SK-N-SH (cell line): Measurements from ENCODE around the gene BTBD9. TPM values are rescaled to one million over a fixed set of nuclear protein-coding genes. Genes with fewer than 3 reads are reported as not detected.

Experiments used
- CTCF ChIA-PET: fragments of 300-600, 350-600 bp; formaldehyde crosslinking; extraction: SDS; loops from one replicate; lab custom pipeline; 2021; lab: Yijun Ruan, JAX
- POLR2A ChIA-PET: fragments of 350-600 bp; sonication (Branson Sonifier 250); formaldehyde crosslinking; extraction: SDS; loops from one replicate; lab custom pipeline; 2020; ENCODE audit warnings: antibody characterized with exemption, inconsistent platforms; lab: Yijun Ruan, JAX
- DNase-seq: peaks from one replicate; pipeline ENCODE4 v3.0.0; 2012
- H2AFZ ChIP-seq: fragments of 200-600 bp; sonication (generic); 2 replicates; pipeline ENCODE4 v1.8.1; 2016; ENCODE audit warnings: antibody characterized with exemption, mild to moderate bottlenecking, low read depth
- H3F3A ChIP-seq: fragments of 200-600 bp; sonication (generic); replicated peaks from 2 replicates; pipeline ENCODE3; 2016; ENCODE audit warnings: antibody characterized with exemption, mild to moderate bottlenecking; ENCODE audit not compliant: insufficient read depth
- H3K27ac ChIP-seq, 2 experiments: fragments of 200-500 bp in 1 of 2; fragments of 200-600 bp in 1 of 2; sonication (Bioruptor generic) in 1 of 2; sonication (generic), shearing (Covaris generic) in 1 of 2; 2 replicates each; pipeline versions ENCODE4 v1.5.1 to v1.6.1; 2014 to 2016; ENCODE audit warnings: low read depth in 2 of 2, inconsistent platforms in 1 of 2, low read length in 1 of 2, mild to moderate bottlenecking in 1 of 2, mixed read lengths in 1 of 2
- H3K27me3 ChIP-seq: fragments of 200-600 bp; sonication (generic), shearing (Covaris generic); 2 replicates; pipeline ENCODE4 v1.6.1; 2016; ENCODE audit warnings: mixed run types; ENCODE audit not compliant: insufficient read depth
- H3K36me3 ChIP-seq, 2 experiments: fragments of 200-500 bp in 1 of 2; fragments of 200-600 bp in 1 of 2; sonication (Bioruptor generic) in 1 of 2; sonication (generic) in 1 of 2; replicated peaks in 1 of 2; 2 replicates each; pipeline versions ENCODE3 to v1.5.1; 2014 to 2016; ENCODE audit warnings: low read length in 1 of 2, mild to moderate bottlenecking in 1 of 2; ENCODE audit not compliant: insufficient read depth in 2 of 2, control insufficient read depth in 1 of 2
- H3K4me1 ChIP-seq, 2 experiments: fragments of 200-500 bp in 1 of 2; fragments of 200-600 bp in 1 of 2; sonication (Bioruptor generic) in 1 of 2; sonication (generic), shearing (Covaris generic) in 1 of 2; 2 replicates each; pipeline versions ENCODE4 v1.5.1 to v1.6.1; 2014 to 2016; ENCODE audit warnings: low read depth in 1 of 2, low read length in 1 of 2, mixed run types in 1 of 2; ENCODE audit not compliant: insufficient read depth in 2 of 2, control insufficient read depth in 1 of 2
- H3K4me2 ChIP-seq: fragments of 200-600 bp; sonication (generic), shearing (Covaris generic); 2 replicates; pipeline ENCODE4 v1.6.1; 2017; ENCODE audit warnings: mixed run types
- H3K4me3 ChIP-seq, 2 experiments: fragments of 200-500 bp in 1 of 2; fragments of 200-600 bp in 1 of 2; sonication (Bioruptor generic) in 1 of 2; sonication (generic), shearing (Covaris generic) in 1 of 2; 2 replicates each; pipeline versions ENCODE4 v1.5.1 to v1.8.1; 2014 to 2016; ENCODE audit warnings: low read depth in 2 of 2, inconsistent platforms in 1 of 2, low read length in 1 of 2, mild to moderate bottlenecking in 1 of 2, mixed read lengths in 1 of 2, moderate library complexity in 1 of 2
- H3K79me2 ChIP-seq: fragments of 200-600 bp; sonication (generic); 2 replicates; pipeline ENCODE4 v1.8.1; 2017; ENCODE audit warnings: mild to moderate bottlenecking; ENCODE audit not compliant: insufficient read depth
- H3K9ac ChIP-seq: fragments of 200-600 bp; sonication (generic); 2 replicates; pipeline ENCODE4 v1.6.1; 2017; ENCODE audit warnings: mixed run types
- H3K9me2 ChIP-seq: fragments of 200-600 bp; sonication (generic); 2 replicates; pipeline ENCODE4 v1.6.1; 2017; ENCODE audit warnings: mixed run types
- H3K9me3 ChIP-seq: fragments of 200-600 bp; sonication (generic); 2 replicates; pipeline ENCODE4 v1.6.1; 2017; ENCODE audit warnings: mixed run types, mild to moderate bottlenecking, moderate library complexity
- H4K20me1 ChIP-seq: fragments of 200-600 bp; sonication (generic); 2 replicates; pipeline ENCODE4 v1.6.1; 2017; ENCODE audit warnings: mild to moderate bottlenecking, mixed run types; ENCODE audit not compliant: insufficient read depth
- CHD2 ChIP-seq: fragments of 150-350 bp; IDR thresholded peaks from 2 replicates; pipeline ENCODE4 v1.6.1; 2018; ENCODE audit warnings: low read length; ENCODE audit not compliant: partially characterized antibody
- EP300 ChIP-seq, 2 experiments: IDR thresholded peaks; 2 replicates each; pipeline versions ENCODE4 v1.4.0 to v1.6.1; 2012; ENCODE audit warnings: borderline replicate concordance in 1 of 2, low read depth in 1 of 2, low read length in 1 of 2
- EZH2phosphoT487 ChIP-seq: fragments of 200-600 bp; sonication (generic); IDR thresholded peaks from 2 replicates; pipeline ENCODE4 v1.6.1; 2017; ENCODE audit warnings: low read depth, mixed run types, mild to moderate bottlenecking, antibody characterized with exemption, moderate library complexity, borderline replicate concordance
- FOSL2 ChIP-seq: IDR thresholded peaks from 2 replicates; pipeline ENCODE4 v1.4.0; 2012; ENCODE audit warnings: low read depth, mild to moderate bottlenecking, moderate library complexity, borderline replicate concordance
- FOXJ3 ChIP-seq: sonication (generic); formaldehyde crosslinking; IDR thresholded peaks from 2 replicates; pipeline ENCODE4 v1.5.1; 2020; ENCODE audit warnings: mild to moderate bottlenecking, missing genetic modification reagents
- FOXM1 ChIP-seq: IDR thresholded peaks from 2 replicates; pipeline ENCODE4 v1.4.0; 2012; ENCODE audit warnings: low read depth, mild to moderate bottlenecking
- GABPA ChIP-seq: IDR thresholded peaks from 2 replicates; pipeline ENCODE4 v1.4.0; 2012; ENCODE audit warnings: low read depth, mild to moderate bottlenecking
- MEF2A ChIP-seq: IDR thresholded peaks from 2 replicates; pipeline ENCODE4 v1.4.0; 2012; ENCODE audit warnings: low read depth, borderline replicate concordance
- MXI1 ChIP-seq: IDR thresholded peaks from 2 replicates; pipeline ENCODE4 v1.6.1; 2012; ENCODE audit warnings: mild to moderate bottlenecking, low read depth, low read length, improper control_type of control experiment
- NFIC ChIP-seq: IDR thresholded peaks from 2 replicates; pipeline ENCODE4 v1.4.0; 2012; ENCODE audit warnings: borderline replicate concordance
- POLR2AphosphoS5 ChIP-seq: IDR thresholded peaks from 2 replicates; pipeline ENCODE4 v1.6.1; 2012; ENCODE audit warnings: low read depth, low read length
- RAD21 ChIP-seq: IDR thresholded peaks from 2 replicates; pipeline ENCODE4 v1.6.1; 2012; ENCODE audit warnings: mild to moderate bottlenecking, low read length
- SIN3A ChIP-seq: IDR thresholded peaks from 2 replicates; pipeline ENCODE4 v1.6.1; 2012; ENCODE audit warnings: low read depth, mild to moderate bottlenecking, low read length, moderate library complexity, borderline replicate concordance
- SMC3 ChIP-seq: IDR thresholded peaks from 2 replicates; pipeline ENCODE4 v1.6.1; 2012; ENCODE audit warnings: low read depth, low read length, improper control_type of control experiment
- USF1 ChIP-seq: IDR thresholded peaks from 2 replicates; pipeline ENCODE4 v1.4.0; 2012; ENCODE audit warnings: low read depth, borderline replicate concordance
- ZBTB33 ChIP-seq: IDR thresholded peaks from 2 replicates; pipeline ENCODE4 v1.4.0; 2012; ENCODE audit warnings: low read depth, borderline replicate concordance
- WGBS: methylation state at CpG from one replicate; pipeline ENCODE4 v1.1.6; 2017; ENCODE audit warnings: low lambda C conversion rate; 5-methylcytosine and 5-hydroxymethylcytosine counted together
- polyA plus RNA-seq, 3 experiments: library from polyadenylated mRNA; depleted of rRNA; stranded (reverse); fragments of >200 nt; gene quantifications; 2 replicates each; pipeline ENCODE4 v1.2.3, GENCODE V29; 2012
- TF ChIP-seq, protein P1 (sequence below): IDR thresholded peaks from 2 replicates; pipeline ENCODE4; 2012

BTBD9 gene
- polyA plus RNA-seq, 1 of the 3 experiments (the other 2 are of a cell fraction): 2.2 TPM

- TF ChIP-seq SIN3A: no peak
- no peak for TF ChIP-seq USF1
Observed at GRCh38 chr6:38248500-38249234, 391.1 kb downstream of the BTBD9 start (continued).

- H4K20me1 ChIP-seq: no peaks in the 10 kb centered on the region
- ChIA-PET CTCF (interaction anchor here (1.6 kb wide), 1 partner anchor 249 kb away, joined by 6 read pairs; no protein-coding TSS in a partner anchor), POLR2A (no interaction called here)
- no peak overlapping the region for H3K9ac ChIP-seq
- H3K79me2 ChIP-seq: no peaks in the 10 kb centered on the region
- H2AFZ ChIP-seq: no peak overlapping the region
- H3F3A ChIP-seq: peaks cover 22% of the 10 kb centered on the region
- H3K4me1 ChIP-seq: peaks cover 3 to 7% of the 10 kb centered on the region in 2 experiments; a peak in 2 of 4 replicates
- no peaks in the 10 kb centered on the region for H3K9me2 ChIP-seq
- whole genome bisulfite sequencing: 81% methylated on average over 3 of the region's 3 CpGs
- H3K4me2 ChIP-seq: no peak overlapping the region
- H3K4me3 ChIP-seq: no peak overlapping the region
- no peak for TF ChIP-seq POLR2AphosphoS5
- no peak for TF ChIP-seq MXI1
- TF ChIP-seq MEF2A: no peak
- no peak for TF ChIP-seq RAD21
- no peak for TF ChIP-seq FOXJ3
- TF ChIP-seq NFIC: no peak
- TF ChIP-seq FOXM1: no peak
- no peak for TF ChIP-seq SMC3
- no peak for TF ChIP-seq GABPA
- no peak for TF ChIP-seq EP300 (IDR thresholded peaks at IDR 0.05; ENCODE audit: borderline replicate concordance in 1 of 2, low read depth in 1 of 2, low read length in 1 of 2)
- TF ChIP-seq FOSL2: no peak
- TF ChIP-seq EZH2phosphoT487: no peak
- TF ChIP-seq SIN3A: no peak
- TF ChIP-seq ZBTB33: no peak
- no peak for TF ChIP-seq CHD2
- TF ChIP-seq, protein P1, sequence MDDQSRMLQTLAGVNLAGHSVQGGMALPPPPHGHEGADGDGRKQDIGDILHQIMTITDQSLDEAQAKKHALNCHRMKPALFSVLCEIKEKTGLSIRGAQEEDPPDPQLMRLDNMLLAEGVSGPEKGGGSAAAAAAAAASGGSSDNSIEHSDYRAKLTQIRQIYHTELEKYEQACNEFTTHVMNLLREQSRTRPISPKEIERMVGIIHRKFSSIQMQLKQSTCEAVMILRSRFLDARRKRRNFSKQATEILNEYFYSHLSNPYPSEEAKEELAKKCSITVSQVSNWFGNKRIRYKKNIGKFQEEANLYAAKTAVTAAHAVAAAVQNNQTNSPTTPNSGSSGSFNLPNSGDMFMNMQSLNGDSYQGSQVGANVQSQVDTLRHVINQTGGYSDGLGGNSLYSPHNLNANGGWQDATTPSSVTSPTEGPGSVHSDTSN: no peak
- TF ChIP-seq, all 33 proteins: peak for 0
- H3K36me3 ChIP-seq: peaks cover 0 to 6% of the 10 kb centered on the region in 2 experiments
- no peak overlapping the region for H3K27ac ChIP-seq
- H3K9me3 ChIP-seq: peaks cover 4% of the 10 kb centered on the region; the same call in 1 of the 2 replicates
- H3K27me3 ChIP-seq: no peaks in the 10 kb centered on the region
- no peak for DNase-seq
Observed at GRCh38 chr6:38245295-38245694, 394.4 kb downstream of the BTBD9 start.
